Measurements from ENCODE around the gene ARHGEF4.
"Not testable (repeated sequence)": the region's sequence is repeated elsewhere in the genome, so short reads cannot be mapped to it uniquely, and the experiment has no call there.

Gene ARHGEF4

GRCh38 chr2:131052741-131053263 lies 216.1 kb downstream of the ARHGEF4 start:
- DNase-seq (ENCODE audit: low spot score), result no peak

- DNase-seq (ENCODE audit: low spot score), result no peak
These were observed 217.8 kb downstream of the ARHGEF4 start for GRCh38 chr2:131054488-131054887.

- DNase-seq (ENCODE audit: low spot score), result no peak
These were observed 218.7 kb downstream of the ARHGEF4 start for GRCh38 chr2:131055169-131056065.

- no peak for DNase-seq (ENCODE audit: low spot score)
These were observed 219.7 kb downstream of the ARHGEF4 start for GRCh38 chr2:131056204-131056931.

GRCh38 chr2:131056932-131057287 lies 220.2 kb downstream of the ARHGEF4 start:
- no peak for DNase-seq (ENCODE audit: low spot score)

GRCh38 chr2:131058214-131058843 lies 221.6 kb downstream of the ARHGEF4 start:
- DNase-seq (ENCODE audit: low spot score), result no peak

GRCh38 chr2:131058920-131059319 lies 222.2 kb downstream of the ARHGEF4 start:
- DNase-seq (ENCODE audit: low spot score), result no peak

GRCh38 chr2:131063501-131064283 lies 227.0 kb downstream of the ARHGEF4 start:
- DNase-seq (ENCODE audit: low spot score), result no peak

- no peak for DNase-seq (ENCODE audit: low spot score)
These were observed 228.1 kb downstream of the ARHGEF4 start for GRCh38 chr2:131064589-131065512.

GRCh38 chr2:131067465-131068125 lies 230.9 kb downstream of the ARHGEF4 start:
- DNase-seq (ENCODE audit: low spot score), result no peak

- DNase-seq (ENCODE audit: low spot score), result not testable (repeated sequence)
These were observed 231.5 kb downstream of the ARHGEF4 start for GRCh38 chr2:131068172-131068571.

GRCh38 chr2:131075578-131075977 lies 238.9 kb downstream of the ARHGEF4 start:
- not testable (repeated sequence) for DNase-seq (ENCODE audit: low spot score)

GRCh38 chr2:131076707-131077106 lies 240.0 kb downstream of the ARHGEF4 start:
- no peak for DNase-seq (ENCODE audit: low spot score)

GRCh38 chr2:131077182-131077846 lies 240.6 kb downstream of the ARHGEF4 start:
- no peak for DNase-seq (ENCODE audit: low spot score)

- no peak for DNase-seq (ENCODE audit: low spot score)
These were observed 241.3 kb downstream of the ARHGEF4 start for GRCh38 chr2:131077966-131078365.

GRCh38 chr2:131079931-131080330 lies 243.2 kb downstream of the ARHGEF4 start:
- DNase-seq (ENCODE audit: low spot score), result not testable (repeated sequence)

- no peak for DNase-seq (ENCODE audit: low spot score)
These were observed 244.5 kb downstream of the ARHGEF4 start for GRCh38 chr2:131081190-131081589.

GRCh38 chr2:131085646-131086045 lies 248.9 kb downstream of the ARHGEF4 start:
- DNase-seq (ENCODE audit: low spot score), result no peak

- no peak for DNase-seq (ENCODE audit: low spot score)
These were observed 255.8 kb downstream of the ARHGEF4 start for GRCh38 chr2:131092458-131093005.

All from kidney capillary endothelial cell (primary cell).